ACC112 (cell line): ENCODE measurements around the gene CBX4.

Experiments used
- H2AFZ ChIP-seq: fragments of 200-600 bp; sonication (generic); one replicate; pipeline ENCODE4 v1.6.0; 2017; ENCODE audit warnings: antibody characterized with exemption, low read length; ENCODE audit not compliant: unreplicated experiment
- H3K27ac ChIP-seq: fragments of 200-600 bp; sonication (generic); 2 replicates; pipeline ENCODE4 v1.5.1; 2014; ENCODE audit warnings: low read depth, mild to moderate bottlenecking, antibody characterized with exemption, low read length, moderate library complexity
- H3K27me3 ChIP-seq: fragments of 200-600 bp; sonication (generic); 2 replicates; pipeline ENCODE4 v1.6.1; 2014; ENCODE audit warnings: mild to moderate bottlenecking, antibody characterized with exemption, low read length, moderate library complexity, mixed read lengths; ENCODE audit not compliant: insufficient read depth
- H3K36me3 ChIP-seq: fragments of 200-600 bp; sonication (generic); 2 replicates; pipeline ENCODE4 v1.6.1; 2016; ENCODE audit warnings: mild to moderate bottlenecking, antibody characterized with exemption, low read length, moderate library complexity, mixed read lengths; ENCODE audit not compliant: insufficient read depth
- H3K4me1 ChIP-seq: fragments of 200-600 bp; sonication (generic); one replicate; pipeline ENCODE4 v1.6.1; 2016; ENCODE audit warnings: low read length, mixed read lengths; ENCODE audit not compliant: insufficient read depth, unreplicated experiment, control insufficient read depth
- H3K4me3 ChIP-seq: fragments of 200-600 bp; sonication (generic); 2 replicates; pipeline ENCODE4 v1.5.1; 2014; ENCODE audit warnings: mild to moderate bottlenecking, low read depth, low read length
- H3K79me2 ChIP-seq: fragments of 200-600 bp; sonication (generic); one replicate; pipeline ENCODE4 v1.6.0; 2016; ENCODE audit warnings: low read length; ENCODE audit not compliant: control insufficient read depth, unreplicated experiment, insufficient read depth

Gene CBX4

DNA sequence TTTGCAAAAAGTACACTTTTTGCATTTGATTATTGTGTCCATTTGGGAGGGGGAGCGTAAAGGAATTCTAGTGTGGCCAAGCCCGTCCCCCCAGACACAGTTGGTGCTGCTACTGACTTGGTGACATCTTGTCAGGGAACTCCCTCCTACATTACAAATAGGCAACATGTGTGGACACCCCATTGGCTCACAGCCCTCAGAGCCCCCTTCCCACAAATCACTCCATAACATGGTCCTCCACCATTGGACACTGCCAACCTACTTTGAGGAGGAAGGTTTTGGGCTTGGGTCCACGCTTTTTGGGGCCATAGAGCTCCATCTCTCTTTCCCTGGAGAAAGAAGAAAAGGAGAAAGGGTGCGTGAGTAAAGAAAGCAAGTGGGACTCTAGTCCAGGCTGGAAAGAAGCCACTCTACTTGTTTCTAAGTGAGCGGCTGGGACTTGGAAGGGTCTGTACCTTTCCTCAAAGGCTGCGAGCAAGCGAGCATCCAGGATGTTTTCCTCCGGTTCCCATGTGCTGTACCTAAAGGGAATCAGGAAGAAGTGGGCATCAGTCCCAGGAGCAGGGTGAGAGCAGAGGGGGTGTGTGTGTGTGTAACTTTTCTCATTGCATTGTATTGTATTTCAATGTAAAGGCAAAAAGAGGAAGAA, 43.3 kb downstream of the CBX4 start:
- Histone ChIP-seq H3K27ac (no peak overlapping the region), H3K4me3 (peak overlapping the region; percentile 94), H3K4me1 (peaks cover 35% of the 10 kb centered on the region), H3K36me3 (no peaks in the 10 kb centered on the region), H2AFZ (no peak overlapping the region), H3K79me2 (no peaks in the 10 kb centered on the region), H3K27me3 (peaks cover 50% of the 10 kb centered on the region)

DNA sequence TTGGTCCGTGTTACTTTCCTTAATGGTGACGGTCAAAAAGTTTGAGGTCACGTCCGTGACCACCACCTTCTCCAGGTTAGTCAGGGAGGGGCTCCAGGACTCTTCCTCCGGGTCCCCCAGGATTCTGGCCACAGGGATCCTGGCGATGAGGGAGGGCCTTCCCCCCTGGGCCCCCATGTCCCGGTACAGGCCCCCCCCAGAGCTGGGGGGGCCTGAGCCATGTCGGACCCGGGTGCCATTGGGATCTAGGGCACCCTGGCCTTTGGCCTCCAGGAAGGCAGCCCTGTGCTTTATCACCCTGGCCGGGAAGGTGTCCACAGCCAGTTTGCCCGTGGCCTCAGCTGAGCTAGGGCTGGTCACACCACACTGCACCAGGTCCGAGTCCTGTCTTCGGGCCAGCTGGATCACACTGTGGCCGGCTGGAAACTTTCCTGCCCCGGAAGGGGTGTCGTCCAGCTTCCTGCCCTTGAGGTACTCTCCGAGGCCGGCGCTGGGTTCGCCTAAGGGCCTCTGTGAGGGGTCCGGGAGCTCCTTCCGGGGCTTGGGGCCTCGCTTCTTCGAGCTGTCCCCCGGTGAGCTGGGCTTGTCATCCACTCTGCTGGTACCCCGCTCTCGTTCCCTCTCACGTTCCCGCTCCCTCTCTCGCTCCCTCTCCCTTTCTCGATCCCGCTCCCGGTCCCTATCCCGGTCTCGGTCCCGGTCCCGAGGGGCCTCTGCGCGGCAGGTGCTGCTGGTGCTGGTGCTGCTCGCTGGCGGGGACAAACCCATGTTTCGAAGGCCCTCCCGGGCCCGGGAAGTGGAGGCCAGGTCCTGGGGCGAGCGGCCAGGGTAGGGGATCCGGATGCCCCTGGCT, 44.4 kb downstream of the CBX4 start:
- no peak overlapping the region for H2AFZ ChIP-seq
- H3K79me2 ChIP-seq: no peaks in the 10 kb centered on the region
- no peaks in the 10 kb centered on the region for H3K36me3 ChIP-seq
- no peak overlapping the region for H3K4me3 ChIP-seq
- H3K27me3 ChIP-seq: peaks cover 50% of the 10 kb centered on the region
- no peak overlapping the region for H3K27ac ChIP-seq
- H3K4me1 ChIP-seq: peaks cover 28% of the 10 kb centered on the region

DNA sequence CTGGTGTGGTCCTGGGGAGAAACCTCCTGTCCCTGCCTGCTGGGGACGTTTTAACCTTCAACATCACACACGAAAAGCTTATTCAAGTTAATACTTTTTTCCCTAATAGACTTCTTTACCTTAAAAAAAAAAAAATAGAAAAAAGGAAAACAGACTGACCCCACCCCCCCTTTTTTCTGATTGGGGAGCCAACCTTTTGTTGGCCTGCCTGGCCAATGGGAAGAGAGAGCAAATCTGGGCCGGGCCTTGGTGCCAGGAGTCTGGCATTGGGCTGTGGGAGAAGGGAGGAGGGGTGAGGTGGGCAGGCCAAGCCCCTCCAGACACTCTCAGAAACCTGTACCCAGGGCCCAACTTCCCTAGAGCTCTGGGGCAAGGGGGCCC, 45.3 kb downstream of the CBX4 start:
- Histone ChIP-seq H2AFZ (no peak overlapping the region), H3K4me1 (peaks cover 20% of the 10 kb centered on the region), H3K4me3 (peak overlapping the region; percentile 75), H3K79me2 (no peaks in the 10 kb centered on the region), H3K27me3 (peaks cover 50% of the 10 kb centered on the region), H3K36me3 (no peaks in the 10 kb centered on the region), H3K27ac (peak overlapping the region; percentile 38; the same call in 1 of the 2 replicates)

DNA sequence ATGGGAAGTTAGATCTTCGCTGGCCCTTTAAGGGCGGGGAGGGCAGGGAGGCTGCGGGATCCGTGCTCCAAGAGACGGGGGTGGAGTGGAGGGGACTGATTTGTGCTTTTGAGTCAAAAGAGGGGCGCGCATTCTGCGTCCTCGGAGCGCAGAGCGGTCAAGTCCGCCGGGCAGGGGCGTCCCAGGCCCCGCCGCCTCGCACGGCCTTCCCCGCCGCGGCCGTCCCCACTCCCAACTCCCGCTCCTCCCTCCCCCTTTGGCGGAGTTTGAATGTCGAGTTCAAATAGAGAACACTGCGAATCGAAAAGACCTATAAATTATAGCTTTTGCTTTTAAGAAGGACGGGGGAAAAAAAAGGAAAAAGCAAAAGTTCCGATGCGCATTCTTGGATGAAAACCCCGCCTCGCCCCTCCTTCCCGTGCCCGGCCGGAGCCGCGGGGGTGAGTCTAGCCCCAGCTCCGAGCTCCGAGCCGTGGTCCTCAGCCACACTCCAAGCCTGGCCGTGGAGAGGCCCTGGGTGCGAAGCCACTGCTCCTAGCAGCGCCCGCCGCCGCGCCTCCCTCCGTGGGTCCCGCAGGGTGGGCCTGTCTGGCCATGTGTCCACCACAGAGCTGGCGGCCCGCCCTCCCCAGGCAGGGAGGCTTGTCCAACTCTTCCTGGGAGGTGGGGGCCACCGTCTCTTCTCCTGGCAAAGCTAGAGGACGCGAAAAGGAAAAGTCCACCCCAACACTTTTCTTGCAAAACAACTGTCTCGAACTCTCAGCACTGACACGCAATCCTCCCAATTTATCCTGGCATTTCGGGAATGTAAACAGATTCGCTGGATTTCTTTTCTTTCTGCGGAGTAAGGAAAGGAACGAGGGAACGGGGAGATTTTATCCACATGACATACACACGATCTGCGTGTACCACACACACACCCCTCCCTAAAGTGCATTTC, 46.0 kb downstream of the CBX4 start:
- Histone ChIP-seq H3K4me3 (peak overlapping the region; percentile 75), H2AFZ (peak overlapping the region; percentile 28), H3K27ac (peak overlapping the region; percentile 38; the same call in 1 of the 2 replicates), H3K27me3 (peaks cover 50% of the 10 kb centered on the region), H3K79me2 (no peaks in the 10 kb centered on the region), H3K4me1 (peaks cover 15% of the 10 kb centered on the region), H3K36me3 (no peaks in the 10 kb centered on the region)

DNA sequence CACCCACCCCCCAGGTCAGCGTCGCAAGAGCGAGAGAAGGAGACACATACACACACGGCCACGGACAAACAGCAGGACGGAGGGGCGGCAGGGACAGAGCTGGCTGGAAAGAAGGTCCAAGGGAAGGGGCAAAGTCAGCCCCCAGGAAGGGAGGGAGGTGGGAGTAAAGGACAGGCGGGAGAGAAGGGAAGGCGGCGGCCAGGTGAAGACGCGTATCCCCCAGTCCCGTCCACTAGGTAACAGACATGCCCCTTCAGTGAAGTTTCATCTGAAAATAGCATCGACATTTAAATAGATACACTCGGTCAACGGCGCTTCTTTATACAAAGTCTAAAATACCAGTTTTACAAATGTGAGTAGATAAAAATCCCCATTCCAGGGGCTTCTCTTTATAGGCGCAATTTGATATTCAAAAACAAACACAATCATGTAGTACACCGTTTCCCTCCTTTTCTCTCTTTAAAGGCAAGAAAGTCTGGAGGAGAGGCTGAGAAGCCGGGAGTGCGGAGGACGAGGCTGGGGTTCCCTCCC, 46.8 kb downstream of the CBX4 start:
- Histone ChIP-seq H3K4me3 (peak overlapping the region; percentile 75), H2AFZ (peak overlapping the region; percentile 35), H3K27ac (no peak overlapping the region), H3K79me2 (no peaks in the 10 kb centered on the region), H3K36me3 (no peaks in the 10 kb centered on the region), H3K27me3 (peaks cover 51% of the 10 kb centered on the region), H3K4me1 (peaks cover 15% of the 10 kb centered on the region)

DNA sequence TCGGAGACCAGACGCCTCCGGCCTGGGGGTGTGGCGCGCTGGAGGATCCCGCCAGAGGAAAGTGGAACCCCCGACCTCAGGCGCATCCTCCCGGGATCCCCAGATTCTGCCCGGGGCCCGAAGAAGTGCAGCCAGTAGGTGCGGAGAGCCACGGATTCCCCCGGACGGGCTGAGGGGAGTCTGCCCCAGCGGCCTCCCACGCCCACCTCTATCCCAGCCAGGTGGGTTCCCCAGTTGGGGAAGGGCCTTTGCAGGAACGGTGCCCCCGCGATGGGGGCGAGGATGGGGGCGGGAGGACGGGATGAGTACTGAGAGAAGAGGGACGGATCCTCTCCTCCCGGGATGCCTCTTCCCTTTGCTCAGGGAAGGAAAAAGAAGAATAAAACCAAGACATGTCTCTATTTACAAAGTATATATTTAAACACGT, 47.5 kb downstream of the CBX4 start:
- Histone ChIP-seq H3K36me3 (no peaks in the 10 kb centered on the region), H3K4me3 (peak overlapping the region; percentile 75; the same call in 1 of the 2 replicates), H2AFZ (no peak overlapping the region), H3K27me3 (peaks cover 56% of the 10 kb centered on the region), H3K27ac (no peak overlapping the region), H3K4me1 (peaks cover 15% of the 10 kb centered on the region), H3K79me2 (no peaks in the 10 kb centered on the region)

DNA sequence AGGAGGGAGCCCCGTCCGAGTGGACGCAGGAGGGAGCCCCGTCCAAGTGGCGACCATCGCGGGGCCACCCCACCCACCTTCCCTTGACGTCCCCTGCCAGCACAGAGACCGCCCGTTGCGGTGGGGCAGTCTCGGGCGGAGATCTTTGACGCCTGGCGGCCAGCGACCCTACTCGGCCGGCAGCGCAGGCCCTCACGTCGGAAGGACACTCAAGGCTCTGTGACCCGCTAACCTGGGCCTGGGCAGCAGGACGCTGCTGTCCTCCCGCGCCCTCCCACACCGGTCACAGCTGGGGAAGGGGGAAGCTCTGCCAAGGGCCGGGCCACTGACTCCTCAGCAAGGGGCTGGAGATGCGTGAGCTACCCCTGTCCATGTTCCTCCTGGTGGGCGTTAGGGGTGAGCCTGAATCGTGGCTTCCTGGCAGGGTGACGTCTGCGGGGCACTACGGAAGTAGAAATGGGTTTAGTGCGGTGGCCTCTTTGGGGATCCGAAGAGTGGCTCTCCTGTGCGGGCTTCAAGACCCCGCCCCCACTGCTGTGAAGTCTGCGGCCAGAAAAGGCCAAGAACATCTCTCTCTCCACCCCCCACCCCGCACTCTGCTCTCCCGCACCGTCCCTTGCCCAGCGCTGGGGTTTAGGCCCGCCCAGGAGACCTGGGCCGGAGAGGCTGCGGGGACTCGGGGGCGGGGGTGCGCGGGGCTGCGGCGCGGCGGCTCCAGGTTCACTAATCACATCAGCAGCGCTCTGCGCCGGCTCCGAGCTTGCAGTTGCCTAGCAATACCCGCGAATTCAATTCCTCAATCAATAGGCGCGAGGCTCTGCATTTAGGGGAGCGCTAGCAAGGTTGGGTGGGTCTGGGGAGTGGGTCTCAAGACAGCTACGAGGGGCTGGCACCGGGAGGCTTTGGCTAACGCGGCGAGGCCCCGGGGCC, 48.2 kb downstream of the CBX4 start:
- no peak overlapping the region for H2AFZ ChIP-seq
- no peak overlapping the region for H3K4me3 ChIP-seq
- H3K36me3 ChIP-seq: no peaks in the 10 kb centered on the region
- no peaks in the 10 kb centered on the region for H3K79me2 ChIP-seq
- peaks cover 12% of the 10 kb centered on the region for H3K4me1 ChIP-seq
- H3K27me3 ChIP-seq: peaks cover 56% of the 10 kb centered on the region
- no peak overlapping the region for H3K27ac ChIP-seq

DNA sequence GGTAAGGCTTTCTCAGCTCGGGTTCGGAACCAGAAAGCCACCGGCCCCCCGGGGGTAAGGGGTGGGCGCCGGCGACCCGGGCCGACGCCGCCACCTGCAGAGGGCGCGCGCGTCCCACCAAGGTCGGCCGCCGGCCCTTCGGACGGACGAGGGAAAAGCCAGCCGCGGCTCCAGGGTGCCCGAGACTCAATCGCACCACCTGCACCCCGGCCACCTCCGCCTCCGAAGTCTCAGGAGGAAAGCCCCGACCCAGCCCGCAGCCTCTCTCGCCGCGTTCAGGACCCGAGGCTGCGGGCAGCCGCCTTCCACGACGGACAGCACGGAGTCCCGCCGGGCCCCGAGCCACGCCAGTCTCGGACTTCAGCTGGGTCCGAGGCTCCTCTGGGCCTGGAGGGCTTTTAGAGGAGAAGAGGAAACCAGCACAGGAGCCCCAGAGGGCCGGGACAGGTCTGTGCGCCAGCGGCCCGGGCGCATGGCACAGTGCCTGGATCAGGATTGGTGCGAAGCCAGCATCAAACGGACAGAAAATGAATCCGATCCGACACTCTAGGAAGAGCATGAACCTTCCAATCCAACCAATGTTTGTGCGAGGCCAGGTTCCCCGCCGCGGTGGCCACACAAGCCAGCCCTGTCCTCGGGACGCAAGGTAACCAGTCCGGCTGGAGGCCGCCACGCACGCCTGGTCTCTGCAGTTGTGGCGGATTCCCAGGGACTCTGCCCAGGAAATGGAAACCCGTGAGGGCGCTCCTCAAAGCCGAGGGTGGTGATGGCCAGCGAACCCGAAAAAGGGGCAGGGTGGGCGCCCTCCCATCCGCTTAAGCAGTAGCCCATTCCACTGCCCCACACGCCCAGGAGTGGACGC, 49.1 kb downstream of the CBX4 start:
- Histone ChIP-seq H3K4me1 (peaks cover 10% of the 10 kb centered on the region), H3K27me3 (peaks cover 56% of the 10 kb centered on the region), H3K36me3 (no peaks in the 10 kb centered on the region), H3K27ac (no peak overlapping the region), H2AFZ (peak overlapping the region; percentile 27), H3K79me2 (no peaks in the 10 kb centered on the region), H3K4me3 (no peak overlapping the region)
